ENCODE measurements around the gene NREP.

The NREP gene

GRCh38 chr5:111682641-111683040 is 74.4 kb downstream of the NREP start:
- DNase-seq: no peak
- Mint-ChIP-seq H3K4me1 (no peaks in the 10 kb centered on the region), H3K9me3 (no peaks in the 10 kb centered on the region), H3K27ac (no peak overlapping the region), H3K4me3 (no peak overlapping the region), H3K27me3 (peaks cover 24% of the 10 kb centered on the region), H3K36me3 (no peaks in the 10 kb centered on the region)
- CTCF ChIA-PET: no interaction called here

DNA sequence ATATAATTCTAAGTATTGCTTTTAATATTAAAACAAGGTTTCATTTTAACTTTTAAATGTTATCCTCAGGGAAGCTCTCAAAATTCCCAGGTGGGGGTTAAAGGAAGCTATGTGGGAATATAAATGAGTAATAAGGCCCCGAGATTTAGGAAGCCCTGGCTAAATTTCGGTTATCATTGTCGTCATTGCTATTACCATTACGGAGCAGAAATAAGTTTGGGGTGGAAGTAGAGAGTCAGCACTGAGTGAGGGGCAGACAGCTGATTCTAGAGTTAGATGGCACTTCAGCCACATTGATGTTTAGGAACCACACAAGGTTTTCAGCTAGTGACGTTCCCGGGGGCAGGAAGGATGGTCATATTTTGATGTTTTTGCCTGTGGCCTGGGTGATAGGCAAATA is 74.9 kb downstream of the NREP start:
- no peaks in the 10 kb centered on the region for H3K9me3 Mint-ChIP-seq
- DNase-seq: no peak
- no peak overlapping the region for H3K27ac Mint-ChIP-seq
- H3K27me3 Mint-ChIP-seq: peaks cover 24% of the 10 kb centered on the region
- H3K4me1 Mint-ChIP-seq: no peaks in the 10 kb centered on the region
- no peaks in the 10 kb centered on the region for H3K36me3 Mint-ChIP-seq
- H3K4me3 Mint-ChIP-seq: no peak overlapping the region
- CTCF ChIA-PET: no interaction called here

DNA sequence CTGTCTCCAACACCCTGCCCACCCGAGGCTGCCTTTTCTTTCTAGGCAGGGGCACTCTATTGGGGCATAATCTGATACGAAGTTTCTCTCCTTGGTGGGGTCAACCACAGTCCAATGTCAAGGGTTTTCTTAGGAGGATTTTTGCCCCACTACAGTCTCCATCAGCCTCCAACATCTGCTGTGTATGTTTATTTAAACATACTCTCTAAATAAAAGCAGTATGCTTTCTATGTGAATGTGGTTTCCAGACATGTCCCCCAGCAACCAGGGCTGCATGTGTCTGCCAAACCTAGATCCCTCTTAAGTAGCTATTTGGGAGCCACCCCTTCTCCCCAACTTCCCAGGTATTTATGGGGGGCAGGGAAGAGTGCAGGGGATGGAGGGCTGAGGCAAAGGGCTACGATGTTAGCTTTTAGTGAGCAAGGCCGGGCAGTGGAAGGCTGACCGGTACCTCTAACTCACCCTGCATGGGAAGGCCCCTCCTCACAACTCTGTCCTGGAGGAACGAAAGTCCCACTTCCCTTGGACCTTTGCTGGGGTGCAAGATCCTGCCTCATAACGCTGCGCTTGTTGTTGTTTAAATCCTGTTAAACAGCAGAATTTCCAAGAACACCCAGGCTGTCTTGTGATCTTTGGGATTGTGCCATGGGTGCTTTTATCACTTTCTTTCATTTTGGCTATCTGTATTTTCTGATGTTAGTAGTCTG is 75.4 kb downstream of the NREP start:
- Mint-ChIP-seq H3K27ac (no peak overlapping the region), H3K9me3 (no peaks in the 10 kb centered on the region), H3K4me1 (no peaks in the 10 kb centered on the region), H3K4me3 (no peak overlapping the region), H3K27me3 (peaks cover 28% of the 10 kb centered on the region), H3K36me3 (no peaks in the 10 kb centered on the region)
- no peak for DNase-seq
- CTCF ChIA-PET: no interaction called here

DNA sequence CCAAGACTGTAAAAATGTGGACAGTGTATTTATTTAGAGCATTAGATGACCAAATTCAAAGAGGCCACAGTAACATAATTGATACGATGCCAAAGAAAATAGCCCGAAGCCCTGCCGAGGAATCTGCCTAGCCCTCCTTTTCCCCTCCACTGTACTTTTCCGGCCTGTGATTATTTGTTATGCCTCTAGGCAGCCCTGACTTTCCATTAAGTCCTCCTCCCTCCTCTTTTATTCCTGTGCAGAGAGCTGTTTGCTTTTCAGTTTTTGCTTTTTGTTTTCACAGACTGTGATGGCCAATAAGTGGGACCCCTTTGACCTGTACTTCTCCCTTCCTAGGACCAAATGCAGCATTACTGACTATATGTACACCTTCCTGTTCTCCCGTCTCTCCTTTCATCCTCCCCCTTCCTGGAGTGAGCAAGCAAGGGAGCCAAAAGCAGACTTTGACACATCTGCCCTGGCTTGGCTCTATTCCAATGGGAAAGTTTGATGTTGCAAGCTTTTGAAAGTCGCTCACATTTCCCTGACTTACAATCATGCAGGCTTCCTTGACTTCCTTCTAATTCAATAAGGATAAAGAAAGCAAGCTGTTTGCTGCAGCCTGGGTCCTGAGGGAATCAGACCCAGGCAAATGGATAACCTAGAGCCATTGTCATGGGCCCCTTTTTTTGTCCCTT is 76.1 kb downstream of the NREP start:
- Mint-ChIP-seq H3K4me3 (no peak overlapping the region), H3K27ac (no peak overlapping the region), H3K9me3 (no peaks in the 10 kb centered on the region), H3K4me1 (no peaks in the 10 kb centered on the region), H3K27me3 (peaks cover 28% of the 10 kb centered on the region), H3K36me3 (no peaks in the 10 kb centered on the region)
- DNase-seq: no peak
- CTCF ChIA-PET: no interaction called here

GRCh38 chr5:111679611-111680010 is 77.4 kb downstream of the NREP start:
- no peak overlapping the region for H3K4me3 Mint-ChIP-seq
- H3K9me3 Mint-ChIP-seq: no peaks in the 10 kb centered on the region
- H3K27ac Mint-ChIP-seq: no peak overlapping the region
- no peaks in the 10 kb centered on the region for H3K36me3 Mint-ChIP-seq
- H3K27me3 Mint-ChIP-seq: peaks cover 33% of the 10 kb centered on the region
- CTCF ChIA-PET: no interaction called here
- no peaks in the 10 kb centered on the region for H3K4me1 Mint-ChIP-seq
- no peak for DNase-seq

Measured in activated naive CD4-positive, alpha-beta T cell treated with anti-CD3 and anti-CD28 coated beads, Interleukin-2, amount 10 ng/mL, durations not matched to agents 7 days and 5 days (primary cell).